Panc1 (cell line): ENCODE data around the gene KCNT1. TPM values are rescaled to one million over a fixed set of nuclear protein-coding genes. Genes with fewer than 3 reads are reported as not detected.

ENCODE experiments used
- ATAC-seq: fragments of 200-7000 bp; cut with Tn5 transposase; 2 replicates; pipeline ENCODE4 v1.9.1; 2020; ENCODE audit warnings: mild to moderate bottlenecking, moderate library complexity
- BruUV-seq: library from RNA; stranded (reverse); fragments of 400-500 nt; replicated peaks from 2 replicates; lab custom pipeline; 2021; lab: Mats Ljungman, UMichigan
- CTCF ChIA-PET: fragments of 300-600 bp; sonication (Branson Sonifier 250); formaldehyde crosslinking; loops from one replicate; lab custom pipeline; 2022; ENCODE audit warnings: antibody characterized with exemption; lab: Charles Lee
- POLR2A ChIA-PET: fragments of 300-600 bp; sonication (Branson Sonifier 250); formaldehyde crosslinking; loops from one replicate; lab custom pipeline; 2022; ENCODE audit warnings: antibody characterized with exemption; lab: Charles Lee
- DNase-seq: peaks from one replicate; pipeline ENCODE4 v3.0.0-alpha.2; 2010; ENCODE audit warnings: low read depth, low spot score
- H3K27ac ChIP-seq: 2 replicates; pipeline ENCODE4 v1.5.1; 2011; ENCODE audit warnings: mild to moderate bottlenecking, low read length, inconsistent platforms
- H3K27me3 ChIP-seq: fragments of 200-500 bp; sonication (Bioruptor generic); 2 replicates; pipeline ENCODE4 v1.6.0; 2014; ENCODE audit warnings: low read length, inconsistent platforms; ENCODE audit not compliant: control insufficient read depth, insufficient read depth
- H3K36me3 ChIP-seq: fragments of 200-500 bp; sonication (Bioruptor generic); 2 replicates; pipeline ENCODE4 v1.5.1; 2014; ENCODE audit warnings: inconsistent platforms, mild to moderate bottlenecking, low read length, moderate library complexity; ENCODE audit not compliant: control insufficient read depth, insufficient read depth
- H3K4me1 ChIP-seq: 2 replicates; pipeline ENCODE4 v1.5.1; 2011; ENCODE audit warnings: inconsistent platforms, mild to moderate bottlenecking, low read length, moderate library complexity; ENCODE audit not compliant: control insufficient read depth, insufficient read depth
- H3K4me3 ChIP-seq, 2 experiments: 2 replicates each; pipeline ENCODE4 v1.5.1; 2011 to 2012; ENCODE audit warnings: low read depth in 2 of 2, low read length in 2 of 2, mild to moderate bottlenecking in 2 of 2, inconsistent platforms in 1 of 2, moderate library complexity in 1 of 2
- H3K9me3 ChIP-seq: fragments of 200-500 bp; sonication (Bioruptor generic); 2 replicates; pipeline ENCODE4 v1.5.1; 2014; ENCODE audit warnings: low read depth, mild to moderate bottlenecking, inconsistent platforms, low read length, moderate library complexity; ENCODE audit not compliant: control insufficient read depth, insufficient read depth
- CTCF ChIP-seq: fragments of 450-650 bp; IDR thresholded peaks from 2 replicates; pipeline ENCODE4 v1.5.1; 2017; ENCODE audit warnings: mild to moderate bottlenecking
- POLR2AphosphoS5 ChIP-seq: IDR thresholded peaks from 2 replicates; pipeline ENCODE4 v1.6.1; 2012; ENCODE audit warnings: mild to moderate bottlenecking, low read depth, low read length, moderate library complexity
- REST ChIP-seq, 2 experiments: IDR thresholded peaks; 2 replicates each; pipeline ENCODE4 v1.6.1; 2011 to 2012; ENCODE audit warnings: low read depth in 2 of 2, control low read depth in 1 of 2, low read length in 1 of 2, mild to moderate bottlenecking in 1 of 2, moderate library complexity in 1 of 2; ENCODE audit not compliant: insufficient read depth in 1 of 2
- SIN3A ChIP-seq: IDR thresholded peaks from 2 replicates; pipeline ENCODE4 v1.6.1; 2012; ENCODE audit warnings: low read depth, mild to moderate bottlenecking, low read length, moderate library complexity, borderline replicate concordance; ENCODE audit not compliant: insufficient read depth
- TCF7L2 ChIP-seq: IDR thresholded peaks from 2 replicates; pipeline ENCODE4 v1.6.1; 2011; ENCODE audit warnings: mild to moderate bottlenecking, low read depth, low read length, inconsistent platforms
- in situ Hi-C: cut with HindIII; loops from 2 replicates; pipeline ENCODE4 v1.10.0; 2016; ENCODE audit warnings: low sequenced_read_pairs, low pct_unique_long_range_greater_than_20kb
- intact Hi-C: fragments of 100-400 bp; cut with micrococcal nuclease; formaldehyde crosslinking; loops from one replicate; pipeline ENCODE4 v1.10.0; 2022; ENCODE audit not compliant: unreplicated experiment
- total RNA-seq: library from RNA; stranded (reverse); gene quantifications from one replicate; pipeline ENCODE4 v1.2.1, GENCODE V29; 2021; ENCODE audit not compliant: unreplicated experiment

KCNT1 gene
- total RNA-seq, 1 experiment from 2014 or later: not detected

DNA sequence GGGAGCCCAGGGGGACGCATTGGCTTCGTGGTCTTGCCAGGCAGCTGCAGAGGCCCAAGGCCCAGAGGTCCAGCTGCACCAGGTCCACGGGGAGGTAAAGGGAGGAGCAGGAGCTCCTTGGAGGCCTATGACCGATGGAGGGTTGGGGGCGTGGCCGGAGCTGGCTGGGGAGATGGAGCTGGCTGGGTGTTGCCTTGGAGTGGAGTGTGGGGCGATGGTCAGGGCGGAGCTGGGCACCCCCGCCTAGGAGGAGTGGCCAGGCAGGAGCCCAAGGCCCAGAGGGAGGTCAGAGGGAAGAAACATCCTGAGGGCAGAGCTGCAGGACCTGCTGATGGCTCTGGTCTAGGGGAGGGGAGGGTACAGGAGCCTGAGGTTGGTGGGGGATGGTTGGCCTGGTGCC lies 44.6 kb downstream of the KCNT1 start:
- no peak for TF ChIP-seq TCF7L2
- no peak for TF ChIP-seq REST (IDR thresholded peaks at IDR 0.05; ENCODE audit: insufficient read depth in 1 of 2, low read depth in 2 of 2, low read length in 1 of 2)
- no peak for TF ChIP-seq CTCF
- no peak for TF ChIP-seq POLR2AphosphoS5
- TF ChIP-seq SIN3A: no peak
- CTCF ChIA-PET: no interaction called here
- no peak for ATAC-seq
- no TSS peak for BruUV-seq
- Histone ChIP-seq H3K27me3 (no peaks in the 10 kb centered on the region), H3K27ac (no peak overlapping the region), H3K36me3 (no peaks in the 10 kb centered on the region), H3K4me1 (no peaks in the 10 kb centered on the region), H3K9me3 (no peaks in the 10 kb centered on the region), H3K4me3 (no peak overlapping the region)
- DNase-seq: no peak
- in situ Hi-C loops: no loop called here
- POLR2A ChIA-PET: no interaction called here
- intact Hi-C loops: no loop called here

DNA sequence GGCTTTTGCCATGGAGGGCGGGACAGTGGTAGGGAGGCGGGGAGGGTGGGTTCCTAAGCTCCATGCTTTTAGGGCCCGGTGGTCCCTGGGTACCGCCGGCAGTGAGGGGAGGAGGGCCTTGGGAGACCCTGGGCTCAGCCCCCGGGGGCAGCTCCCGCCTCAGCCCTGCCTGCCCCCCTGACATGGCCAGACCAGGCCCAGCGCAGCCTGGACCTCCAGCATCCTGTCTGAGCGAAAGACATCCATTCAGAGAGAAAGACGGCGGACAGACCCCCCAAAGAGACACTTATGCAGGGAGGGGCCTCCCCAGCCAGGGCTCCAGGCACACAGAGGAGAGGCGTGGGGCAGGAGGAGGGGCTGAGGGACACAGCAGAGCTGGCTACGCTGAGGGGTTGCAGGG lies 45.3 kb downstream of the KCNT1 start:
- in situ Hi-C loops: no loop called here
- ChIA-PET POLR2A (no interaction called here), CTCF (no interaction called here)
- Histone ChIP-seq H3K4me3 (no peak overlapping the region), H3K4me1 (no peaks in the 10 kb centered on the region), H3K36me3 (no peaks in the 10 kb centered on the region), H3K9me3 (no peaks in the 10 kb centered on the region), H3K27ac (no peak overlapping the region), H3K27me3 (no peaks in the 10 kb centered on the region)
- no peak for ATAC-seq
- no TSS peak for BruUV-seq
- TF ChIP-seq POLR2AphosphoS5 (no peak), REST (IDR thresholded peaks at IDR 0.05; ENCODE audit: insufficient read depth in 1 of 2, low read depth in 2 of 2, low read length in 1 of 2) (no peak), CTCF (no peak), SIN3A (no peak), TCF7L2 (no peak)
- intact Hi-C loops: no loop called here
- no peak for DNase-seq
